Putamen (tissue), 1 donor: ENCODE results near the gene ACYP1.

Source experiments
- DNase-seq: peaks from one replicate; pipeline ENCODE4 v3.0.0-alpha.2; 2016; ENCODE audit warnings: low spot score

ACYP1 gene

DNA sequence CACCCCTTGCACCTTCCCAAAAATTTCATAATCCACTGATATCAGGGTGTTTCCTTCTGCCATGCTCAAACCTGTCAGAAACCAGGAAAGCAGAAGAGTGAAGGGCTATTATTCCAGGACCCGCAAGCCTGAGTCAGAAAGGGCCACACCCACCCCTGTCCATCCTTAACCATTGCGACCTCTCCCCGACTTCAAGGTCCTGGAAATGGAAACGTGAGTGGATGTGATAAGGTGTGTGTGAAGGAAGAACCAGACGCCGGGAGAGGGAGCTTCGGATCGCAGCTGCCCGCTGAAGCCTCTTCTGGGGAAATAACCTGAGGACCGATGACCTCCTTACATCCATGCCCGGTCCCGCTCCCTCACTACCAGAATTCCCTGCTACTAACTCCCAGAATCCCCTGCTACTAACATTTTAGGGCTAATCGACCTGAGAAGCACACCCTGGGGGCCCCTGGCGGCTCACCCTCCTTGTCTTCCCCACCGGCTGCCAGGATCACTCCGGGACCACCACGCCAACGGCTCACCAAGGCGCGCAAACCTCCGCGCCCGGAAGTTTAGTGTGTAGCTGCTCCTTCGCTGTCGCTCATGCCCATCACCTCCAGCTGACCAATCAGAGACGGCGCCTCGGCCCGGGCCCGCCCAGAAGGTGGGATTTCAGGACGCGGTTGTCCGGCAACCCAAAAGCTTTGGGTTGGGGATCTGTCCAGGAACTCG lies at the start of gene ACYP1:
Gene ACYP1, minus strand, starts transcription at position 534 of the 714 bp plus-strand sequence. Its CDS starts 471 bp downstream, at position 63.
- peak; percentile 87 for DNase-seq

DNA sequence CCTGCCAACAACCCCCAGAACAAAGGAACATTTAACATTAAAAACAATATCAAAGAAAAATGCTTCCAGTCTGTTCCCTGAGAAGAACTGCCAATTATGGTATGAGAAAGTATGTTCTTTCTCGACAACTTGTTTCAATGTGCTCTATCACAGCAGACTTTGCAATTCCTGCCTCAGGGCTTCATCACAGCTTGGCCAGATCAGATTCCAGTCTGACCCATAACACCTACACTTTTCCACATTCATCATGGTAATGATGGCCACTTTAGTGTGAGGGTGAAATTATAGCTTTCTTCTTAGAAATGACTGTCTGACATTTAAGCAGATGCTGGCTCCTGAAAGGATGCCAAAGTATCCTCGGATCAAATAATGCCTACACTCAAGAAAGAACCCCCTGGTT lies 46.1 kb upstream of the ACYP1 start:
- DNase-seq, result no peak

DNA sequence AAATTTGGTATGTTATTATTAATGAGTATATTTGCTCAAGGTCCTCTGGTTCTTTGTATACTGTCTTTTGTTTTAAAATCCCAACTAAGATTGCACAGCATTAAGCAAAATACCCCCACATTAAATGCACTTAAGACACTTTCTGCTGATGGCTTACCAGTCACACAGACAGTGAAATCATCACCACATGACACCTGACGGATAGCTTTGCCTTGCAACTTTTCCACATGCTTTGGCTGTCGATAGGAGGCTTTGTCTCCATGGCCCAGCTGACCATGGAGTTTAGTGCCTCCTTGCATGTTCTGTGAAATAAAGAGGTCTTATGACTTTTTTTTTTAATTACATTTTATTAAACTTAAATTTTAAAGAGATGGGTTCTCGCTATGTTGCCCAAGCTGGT lies 43.4 kb upstream of the ACYP1 start:
- DNase-seq, result no peak

DNA sequence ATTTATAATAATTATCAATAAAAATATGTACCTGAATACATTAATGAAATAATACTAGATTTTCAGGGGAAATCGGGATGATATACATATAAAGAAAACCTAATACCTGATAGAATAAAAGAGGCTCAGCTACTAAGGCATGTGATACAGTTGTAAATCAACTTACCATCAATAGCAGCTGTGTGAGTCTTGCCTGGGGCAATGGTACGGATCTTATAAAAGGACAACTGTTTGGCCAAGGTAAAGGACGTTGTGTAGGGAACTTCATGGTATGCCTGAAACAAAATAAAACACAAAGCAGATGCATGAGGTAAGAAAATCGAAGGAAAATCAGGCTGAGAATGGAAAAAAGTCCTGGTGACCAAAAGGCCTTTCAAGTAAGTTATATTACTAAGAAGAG lies 37.7 kb upstream of the ACYP1 start:
- DNase-seq, result no peak

DNA sequence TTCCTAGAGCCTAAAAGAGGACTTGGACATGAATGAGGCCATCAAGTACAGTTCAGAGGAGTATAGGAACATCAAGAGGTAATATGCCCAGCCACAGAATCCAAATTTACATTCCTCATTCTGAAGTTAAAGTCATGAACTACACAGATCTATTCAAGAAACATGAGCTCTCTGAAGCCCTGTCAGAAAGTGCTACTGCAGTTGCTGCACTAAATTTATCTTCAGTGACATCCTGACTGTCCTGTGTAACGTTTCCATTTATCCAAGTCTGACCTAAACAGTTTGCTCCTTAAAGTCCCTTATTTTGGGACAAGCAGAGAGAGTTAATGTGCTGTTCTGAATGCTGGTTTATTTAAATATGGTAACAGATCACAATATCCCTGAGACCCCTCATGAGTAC lies 34.9 kb upstream of the ACYP1 start:
- DNase-seq, result no peak

DNA sequence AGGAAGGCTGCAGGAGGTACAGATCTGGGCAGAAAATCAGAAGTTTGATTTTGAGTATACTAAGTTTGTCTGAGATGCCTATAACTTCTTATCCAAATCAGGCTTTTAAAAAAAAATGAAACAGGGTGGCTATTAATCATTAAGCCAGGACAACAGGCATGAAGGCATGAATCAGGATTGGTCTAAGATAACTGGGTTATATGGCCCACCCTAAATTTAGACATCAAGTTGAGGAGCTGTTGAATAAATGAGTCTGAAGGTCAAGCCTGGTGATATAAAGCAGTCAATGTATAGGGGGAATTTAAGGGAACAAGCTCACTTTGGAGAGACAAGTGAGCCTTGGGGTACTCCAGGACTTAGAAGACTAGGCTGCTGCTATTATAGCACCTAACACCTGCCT lies 34.4 kb upstream of the ACYP1 start:
- DNase-seq, result no peak

DNA sequence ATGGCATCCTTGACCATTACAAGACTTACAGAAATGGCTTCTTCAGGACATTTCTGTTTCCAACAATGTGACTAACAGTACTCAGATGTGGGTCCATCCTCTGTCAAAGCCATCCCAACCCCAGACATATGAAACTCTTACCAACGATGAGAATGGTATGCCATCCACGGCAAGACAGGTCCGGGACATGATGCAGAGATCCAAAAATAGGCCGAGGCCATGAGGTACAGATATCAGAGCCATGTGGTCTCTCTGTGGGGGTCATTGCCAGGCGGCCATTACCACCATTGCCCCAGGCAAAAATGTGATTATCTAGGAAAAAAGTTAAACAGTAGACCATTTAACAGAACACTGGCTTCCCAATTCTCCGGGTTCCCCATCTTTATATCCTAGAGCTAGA lies 33.1 kb upstream of the ACYP1 start:
- no peak for DNase-seq

DNA sequence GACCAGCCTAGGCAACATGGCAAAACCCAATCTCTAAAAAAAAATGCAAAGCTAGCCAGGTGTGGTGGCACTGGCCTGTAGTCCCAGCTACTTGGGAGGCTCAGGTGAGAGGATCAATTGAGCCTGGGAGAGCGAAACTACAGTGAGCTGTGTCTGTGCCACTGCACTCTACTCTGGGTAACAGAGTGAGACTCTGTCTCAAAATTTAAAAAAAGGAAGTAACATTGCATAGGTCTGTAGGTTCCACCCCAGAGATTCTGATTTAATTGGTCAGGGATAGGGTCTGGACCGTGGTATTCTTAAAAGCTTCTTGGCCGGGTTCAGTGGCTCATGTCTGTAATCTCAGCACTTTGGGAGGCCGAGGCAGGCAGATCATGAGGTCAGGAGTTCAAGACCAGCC lies 31.9 kb upstream of the ACYP1 start:
- no peak for DNase-seq

DNA sequence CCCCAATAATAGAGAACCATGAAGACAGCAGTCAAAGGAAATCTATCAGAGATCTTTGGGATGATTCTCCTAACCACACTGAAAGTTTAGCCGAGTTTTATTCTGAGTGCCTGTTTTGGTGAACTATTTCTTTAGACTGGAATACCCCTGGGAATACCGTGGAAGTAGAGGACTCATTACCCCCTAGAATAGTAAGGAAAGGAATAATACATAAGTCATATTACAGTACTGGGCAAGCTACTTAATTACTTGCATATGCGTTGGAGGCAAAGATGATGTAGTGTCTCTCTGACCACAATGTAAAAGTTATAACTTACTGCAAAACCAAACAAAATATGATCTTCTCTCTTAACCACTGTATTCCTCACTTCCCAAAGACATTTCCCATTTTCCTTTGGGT lies 31.1 kb upstream of the ACYP1 start:
- DNase-seq, result no peak

DNA sequence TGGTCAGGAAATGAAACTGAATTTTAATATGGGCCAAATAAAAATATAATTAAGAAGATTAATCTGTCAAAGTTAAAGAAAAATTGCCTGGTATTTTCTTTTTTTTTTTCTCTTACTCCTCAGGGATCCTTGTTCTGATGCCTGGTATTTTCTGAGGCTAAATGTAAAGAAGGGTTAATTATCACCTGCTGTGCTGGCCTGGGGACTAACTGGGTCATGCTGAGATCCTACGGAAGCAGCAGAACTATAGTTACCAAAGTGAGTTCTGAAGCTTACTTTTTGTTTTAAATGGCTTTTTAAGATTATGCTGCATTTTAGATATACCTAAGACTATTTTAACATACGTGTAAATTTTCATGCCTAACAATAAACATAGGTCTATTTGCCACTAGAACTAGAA lies 28.9 kb upstream of the ACYP1 start:
- DNase-seq, result no peak

DNA sequence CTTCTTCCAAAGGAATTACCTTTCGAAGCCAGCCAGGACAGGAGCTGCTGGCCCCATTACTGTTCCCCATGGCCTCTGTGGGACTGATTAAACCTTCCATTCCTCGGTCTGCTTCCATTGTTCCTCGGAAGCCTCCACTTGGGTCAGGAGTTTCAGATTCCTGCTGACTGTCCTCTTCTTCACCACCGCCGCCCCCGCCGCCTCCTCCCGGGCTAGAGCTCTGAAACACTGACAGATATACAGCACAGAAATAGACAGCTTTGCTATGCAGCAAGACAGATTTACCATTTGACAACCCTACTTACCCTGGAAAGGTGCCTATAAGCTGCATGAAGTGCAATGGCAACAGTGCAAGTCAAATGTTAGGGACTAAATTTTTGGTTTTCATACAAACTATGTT lies 27.4 kb upstream of the ACYP1 start:
- DNase-seq, result no peak

DNA sequence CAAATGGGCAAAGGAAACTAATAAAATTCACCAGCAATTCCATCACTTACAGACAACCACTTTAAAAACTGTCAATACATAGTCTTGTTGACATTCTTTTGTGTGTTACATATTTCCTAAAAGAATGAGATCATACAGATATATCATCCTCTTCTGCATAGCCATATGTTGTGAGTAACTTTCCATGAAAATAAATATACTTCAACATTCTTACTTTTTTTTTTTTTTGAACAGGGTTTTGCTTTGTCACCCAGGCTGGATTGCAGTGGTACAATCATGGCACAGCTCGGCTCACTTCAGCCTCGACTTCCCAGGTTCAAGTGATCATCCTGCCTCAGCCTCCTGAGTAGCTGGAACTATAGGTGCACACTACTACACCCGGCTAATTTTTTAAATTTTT lies 26.5 kb upstream of the ACYP1 start:
- no peak for DNase-seq

DNA sequence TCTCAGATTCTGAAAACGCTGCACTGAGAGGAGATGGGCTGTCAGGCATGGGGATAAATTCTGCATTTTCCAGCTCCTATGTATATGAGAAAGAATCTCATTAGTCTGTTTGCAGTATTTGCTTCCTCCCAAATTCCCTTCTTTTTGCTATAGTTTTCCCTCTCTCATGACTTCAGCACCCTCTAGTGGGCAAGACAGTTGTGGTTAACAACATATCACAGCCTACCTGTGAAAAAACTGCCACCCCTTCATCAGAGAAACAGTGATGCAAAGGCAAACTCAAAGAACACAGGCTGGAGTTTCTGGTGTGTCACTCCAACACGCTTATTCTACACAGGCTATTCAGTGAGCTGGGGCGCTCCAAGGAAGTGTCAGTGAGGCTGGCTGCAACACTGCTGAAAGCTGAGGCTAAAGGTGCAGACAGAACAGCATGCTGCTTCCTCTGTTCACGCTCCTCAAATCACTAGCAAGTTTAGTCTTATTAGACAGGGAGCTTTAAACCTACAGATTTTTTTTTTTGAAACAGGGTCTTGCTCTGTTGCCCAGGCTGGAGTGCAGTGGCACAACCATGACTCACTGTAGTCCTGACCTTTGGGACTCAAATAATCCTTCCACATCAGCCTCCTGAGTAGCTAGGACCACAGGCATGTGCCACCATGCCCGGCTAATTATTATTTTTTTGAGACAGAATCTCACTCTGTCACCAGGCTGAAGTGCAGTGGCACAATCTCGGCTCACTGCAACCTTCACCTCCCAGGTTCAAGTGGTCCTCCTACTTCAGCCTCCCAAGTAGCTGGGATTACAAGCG lies 24.9 kb upstream of the ACYP1 start:
- DNase-seq, result peak; percentile 57

DNA sequence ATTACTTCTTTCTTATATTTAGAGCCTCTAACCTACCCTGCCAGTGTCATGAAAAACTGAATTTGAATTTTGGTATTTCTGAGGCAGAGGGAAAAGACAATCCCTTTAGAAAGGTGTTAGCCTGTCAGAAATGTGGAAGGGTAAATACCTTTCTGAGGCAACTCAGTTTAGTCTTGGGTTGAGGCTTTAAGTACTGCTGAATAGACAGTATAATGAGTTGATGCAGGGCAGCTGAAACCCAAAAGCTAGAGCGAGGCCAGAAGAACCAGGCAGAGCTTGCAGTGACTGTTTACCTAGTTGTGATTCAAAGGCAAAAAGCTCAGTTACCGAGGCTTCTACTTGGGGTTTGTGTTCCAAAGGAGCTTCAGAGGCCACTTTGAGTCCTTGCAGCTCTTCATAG lies 24.3 kb upstream of the ACYP1 start:
- DNase-seq, result no peak

DNA sequence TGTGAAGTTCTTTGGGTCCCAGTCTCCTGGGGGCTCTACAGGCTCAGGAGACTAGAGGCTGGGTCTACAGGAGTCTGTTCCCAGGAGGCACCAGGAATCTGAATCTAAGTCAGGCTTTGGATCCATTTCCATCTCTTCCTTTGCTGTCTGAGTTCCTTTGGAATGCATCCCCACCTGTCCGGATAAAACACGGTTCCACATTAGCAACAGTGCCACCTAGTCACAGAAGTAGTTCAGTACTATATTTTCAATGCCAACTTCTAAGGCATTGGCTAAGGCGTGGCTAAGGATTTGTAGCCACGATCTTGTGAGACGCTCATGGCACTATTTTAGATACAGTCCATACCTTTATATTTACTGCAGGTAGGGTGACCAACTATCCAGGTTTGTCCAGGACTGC lies 20.7 kb upstream of the ACYP1 start:
- no peak for DNase-seq

DNA sequence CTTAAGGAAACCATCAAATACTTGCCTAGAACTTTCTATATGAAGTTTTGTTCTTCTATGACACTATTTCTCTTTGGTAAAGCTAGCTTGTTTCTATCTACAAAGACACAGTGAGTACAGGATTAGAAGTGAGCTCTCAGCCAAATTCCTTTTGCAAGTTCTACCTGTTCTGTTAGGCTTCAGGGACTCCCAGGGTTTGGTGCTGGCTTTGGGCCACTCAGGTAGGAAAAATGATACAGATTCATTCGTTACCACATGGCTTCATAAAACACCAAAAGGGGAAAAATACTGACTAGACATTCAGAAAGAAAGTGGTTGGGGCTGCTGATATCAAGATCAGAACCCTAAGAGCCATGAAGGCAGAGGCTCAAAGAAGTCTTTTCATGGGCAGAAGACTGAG lies 19.4 kb upstream of the ACYP1 start:
- DNase-seq, result no peak

DNA sequence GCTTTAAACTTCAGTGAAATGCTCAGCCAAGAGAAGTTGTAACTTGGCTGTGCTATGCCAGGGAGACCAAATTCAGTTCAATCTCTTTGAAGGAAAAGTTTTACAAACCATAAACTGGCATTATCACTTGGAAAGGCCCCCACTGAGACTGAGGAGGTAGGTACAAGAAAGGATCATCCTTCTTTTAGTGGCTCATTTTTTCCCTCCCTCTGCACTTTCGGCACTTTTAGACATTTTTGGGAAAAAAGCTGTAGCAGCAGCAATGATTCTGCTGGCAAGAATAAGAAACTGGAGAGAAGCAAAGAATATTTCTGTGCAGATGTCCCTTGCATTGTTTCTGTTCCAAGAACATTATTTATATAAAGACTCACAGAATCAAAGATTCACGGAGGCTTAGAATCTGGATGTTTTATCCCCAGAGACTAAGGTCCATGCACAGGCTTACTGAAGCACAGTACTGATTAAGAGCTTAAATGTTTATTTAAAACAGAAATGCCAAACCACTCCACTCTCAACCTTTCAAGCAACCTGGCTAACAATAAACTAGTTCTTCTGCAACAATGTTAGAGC lies 17.9 kb upstream of the ACYP1 start:
- no peak for DNase-seq

DNA sequence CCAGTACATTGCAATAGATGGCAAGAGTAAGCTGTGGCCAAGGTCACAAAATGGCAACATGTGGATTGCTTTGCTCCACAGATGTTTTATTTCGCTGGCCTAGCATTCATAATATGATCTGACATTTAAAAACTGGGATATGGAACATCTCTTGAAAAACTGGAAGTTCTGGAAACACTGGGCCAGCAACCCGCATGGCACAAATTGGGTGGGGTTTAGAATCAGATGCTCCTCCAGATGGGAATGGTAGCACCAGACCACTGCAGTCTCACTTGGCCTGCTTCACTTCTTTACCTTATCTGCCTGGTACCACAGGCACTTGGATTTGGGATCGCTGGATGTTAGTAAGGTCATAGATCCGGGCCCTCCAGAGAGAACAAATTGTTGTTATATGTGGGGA lies 15.7 kb upstream of the ACYP1 start:
- no peak for DNase-seq

DNA sequence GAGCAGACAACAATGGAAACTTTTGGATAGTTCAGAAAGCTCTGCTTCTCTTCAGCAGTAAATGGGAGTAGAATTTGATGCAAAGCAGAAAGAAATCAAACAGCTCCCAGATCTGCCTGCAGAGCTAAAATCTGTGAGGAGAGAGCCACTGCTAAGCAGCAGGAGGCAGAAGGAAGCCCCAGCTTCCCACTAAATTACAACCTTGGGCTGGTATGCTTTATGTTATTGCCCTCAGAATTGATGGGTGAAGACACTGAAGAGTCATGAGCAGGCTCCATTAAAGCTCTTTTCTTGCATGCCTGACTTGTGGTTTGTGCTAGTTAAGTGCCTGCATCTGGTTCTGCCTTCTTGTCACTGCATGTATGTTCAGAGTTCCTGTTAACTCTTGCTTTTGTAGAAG lies 14.0 kb upstream of the ACYP1 start:
- DNase-seq, result no peak

DNA sequence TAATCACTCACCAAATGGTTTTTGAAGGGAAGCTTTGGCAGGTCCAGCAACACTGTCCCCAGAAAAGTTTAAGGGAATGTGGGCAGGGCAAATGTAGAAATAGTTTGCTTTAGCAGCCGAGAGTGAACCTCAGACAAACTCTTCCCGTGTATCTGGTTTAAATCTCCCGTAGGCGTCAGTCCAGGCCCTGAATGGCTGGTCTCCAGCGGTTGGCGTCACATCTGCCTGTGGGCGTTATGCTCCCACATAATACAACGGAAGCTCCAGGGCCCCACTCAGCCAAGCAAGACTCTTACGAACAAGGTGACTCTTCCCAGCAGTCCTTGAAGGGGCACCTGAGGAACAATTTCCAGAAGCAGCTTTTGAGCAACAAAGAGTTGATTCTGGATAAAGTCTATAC lies 6.6 kb upstream of the ACYP1 start:
- DNase-seq, result no peak

DNA sequence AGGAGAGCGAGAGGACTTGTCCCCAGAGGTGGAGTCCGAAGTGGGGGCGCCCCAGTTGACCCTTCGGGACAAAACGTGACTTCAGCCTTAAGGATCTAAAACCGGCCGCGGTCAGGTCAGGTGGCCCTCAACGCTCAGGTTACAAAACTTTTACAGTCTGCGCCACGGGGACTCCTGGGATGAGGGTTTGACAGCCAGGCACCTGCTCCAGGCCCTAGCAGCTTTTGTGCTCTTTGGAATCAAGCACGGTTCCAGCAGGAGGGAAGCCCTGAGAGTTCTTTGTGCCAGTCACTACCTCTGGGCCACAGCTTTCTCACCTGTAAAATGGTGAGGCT lies 6.0 kb upstream of the ACYP1 start:
- no peak for DNase-seq

DNA sequence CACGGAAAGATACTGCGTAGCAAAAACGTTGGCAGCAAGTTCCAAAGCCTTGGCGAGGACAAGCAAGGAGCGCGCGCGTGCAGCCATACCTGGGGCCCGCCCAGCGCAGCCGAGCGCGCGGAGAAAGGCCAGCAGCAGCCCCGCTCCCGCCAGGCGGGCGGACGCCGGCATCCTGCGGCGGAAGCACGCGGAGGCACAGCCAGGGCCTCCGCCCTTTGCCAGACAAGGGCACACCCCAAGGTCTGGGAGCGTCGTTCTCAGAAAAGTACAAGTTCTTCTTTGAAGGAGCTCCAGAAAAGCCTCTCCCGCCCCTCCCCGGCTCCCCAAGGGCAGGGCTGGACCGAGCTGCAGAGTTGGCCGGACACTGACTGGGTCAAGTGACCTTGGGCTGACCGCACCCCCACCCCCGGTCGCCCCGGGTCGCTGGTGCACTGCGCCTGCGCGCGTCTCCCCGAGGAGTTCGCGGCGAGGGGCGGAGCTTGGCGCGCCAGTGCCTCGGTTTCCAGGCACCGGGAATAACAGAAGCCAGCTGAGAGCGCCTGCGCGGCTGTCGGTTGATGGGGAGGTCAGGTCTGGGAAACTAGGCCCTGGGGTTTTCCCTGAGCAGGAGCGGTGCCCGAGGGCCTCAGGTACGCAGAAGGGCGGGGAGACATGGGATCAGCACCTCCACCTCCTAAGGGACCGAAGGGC lies 5.4 kb upstream of the ACYP1 start, which contains the start of gene ZC2HC1C:
Gene ZC2HC1C, plus strand, starts transcription at position 521 of the 690 bp plus-strand sequence. CDS start 933 bp downstream, outside the sequence.
- DNase-seq, result peak; percentile 94
